ENCODE measurements around the gene ARFGEF2. TPM values are rescaled to one million over a fixed set of nuclear protein-coding genes. Genes with fewer than 3 reads are reported as not detected.

ARFGEF2 gene
- total and polyA plus RNA-seq, 4 donors, result 7.4 to 35.1 (median 20.1) TPM

GRCh38 chr20:48908656-48909319 lies 12.7 kb upstream of the ARFGEF2 start:
- Histone ChIP-seq H3K9me3 (ENCODE audit: control insufficient read depth in 4 of 4, insufficient read depth in 3 of 4, low read length in 3 of 4) (peaks cover 0 to 8% (median 0%) of the 10 kb centered on the region in 4 donors), H3K36me3 (ENCODE audit: control insufficient read depth in 4 of 4, insufficient read depth in 4 of 4, low read length in 4 of 4) (no peaks in the 10 kb centered on the region), H3K27me3 (ENCODE audit: control insufficient read depth in 3 of 3, insufficient read depth in 3 of 3, low read length in 2 of 3) (peaks cover 0 to 5% (median 2%) of the 10 kb centered on the region in 3 donors), H3K27ac (ENCODE audit: low read depth in 1 of 2, low read length in 1 of 2) (no peak overlapping the region), H3K4me1 (ENCODE audit: control insufficient read depth in 5 of 5, insufficient read depth in 5 of 5, low read length in 5 of 5) (peaks cover 0 to 3% (median 0%) of the 10 kb centered on the region in 5 donors), H3K4me3 (no peak overlapping the region), H3K9ac (ENCODE audit: insufficient read depth in 1 of 2, low read length in 2 of 2) (no peak overlapping the region)
- 59 to 69% methylated on average over 2 of the region's 2 CpGs for WGBS, 2 donors
- ATAC-seq (ENCODE audit: insufficient read depth, low FRiP score), result no peak
- no peak for TF ChIP-seq CTCF (IDR thresholded peaks at IDR 0.05; ENCODE audit: control extremely low read depth, extremely low read depth)
- DNase-seq, result no peak

GRCh38 chr20:48909910-48910309 lies 11.6 kb upstream of the ARFGEF2 start:
- Histone ChIP-seq H3K4me1 (ENCODE audit: control insufficient read depth in 5 of 5, insufficient read depth in 5 of 5, low read length in 5 of 5) (peaks cover 0 to 3% (median 0%) of the 10 kb centered on the region in 5 donors), H3K27ac (ENCODE audit: low read depth in 1 of 2, low read length in 1 of 2) (no peak overlapping the region), H3K9ac (ENCODE audit: insufficient read depth in 1 of 2, low read length in 2 of 2) (no peak overlapping the region), H3K4me3 (no peak overlapping the region), H3K9me3 (ENCODE audit: control insufficient read depth in 4 of 4, insufficient read depth in 3 of 4, low read length in 3 of 4) (peaks cover 0 to 8% (median 0%) of the 10 kb centered on the region in 4 donors), H3K27me3 (ENCODE audit: control insufficient read depth in 3 of 3, insufficient read depth in 3 of 3, low read length in 2 of 3) (peaks cover 0 to under 1% (median 0%) of the 10 kb centered on the region in 3 donors), H3K36me3 (ENCODE audit: control insufficient read depth in 4 of 4, insufficient read depth in 4 of 4, low read length in 4 of 4) (no peaks in the 10 kb centered on the region)
- no peak for DNase-seq
- WGBS, 2 donors, result 78 to 82% methylated on average over 2 of the region's 2 CpGs
- ATAC-seq (ENCODE audit: insufficient read depth, low FRiP score), result no peak
- TF ChIP-seq CTCF (IDR thresholded peaks at IDR 0.05; ENCODE audit: control extremely low read depth, extremely low read depth), result no peak

GRCh38 chr20:48910347-48910781 lies 11.1 kb upstream of the ARFGEF2 start:
- ATAC-seq (ENCODE audit: insufficient read depth, low FRiP score), result peak; percentile 27
- TF ChIP-seq CTCF (IDR thresholded peaks at IDR 0.05; ENCODE audit: control extremely low read depth, extremely low read depth), result no peak
- DNase-seq, result peak; percentile 45 to 71 (median 65)
- Histone ChIP-seq H3K4me1 (ENCODE audit: control insufficient read depth in 5 of 5, insufficient read depth in 5 of 5, low read length in 5 of 5) (peaks cover 0 to 3% (median 0%) of the 10 kb centered on the region in 5 donors), H3K4me3 (no peak overlapping the region), H3K9me3 (ENCODE audit: control insufficient read depth in 4 of 4, insufficient read depth in 3 of 4, low read length in 3 of 4) (peaks cover 0 to 8% (median 0%) of the 10 kb centered on the region in 4 donors), H3K36me3 (ENCODE audit: control insufficient read depth in 4 of 4, insufficient read depth in 4 of 4, low read length in 4 of 4) (no peaks in the 10 kb centered on the region), H3K9ac (ENCODE audit: insufficient read depth in 1 of 2, low read length in 2 of 2) (no peak overlapping the region), H3K27me3 (ENCODE audit: control insufficient read depth in 3 of 3, insufficient read depth in 3 of 3, low read length in 2 of 3) (no peaks in the 10 kb centered on the region), H3K27ac (ENCODE audit: low read depth in 1 of 2, low read length in 1 of 2) (no peak overlapping the region)
- WGBS, 2 donors, result 32 to 37% methylated on average over 7 of the region's 7 CpGs

Data from lung (tissue), 12 donors.